K562 (cell line): ENCODE measurements around the gene ZNF410. TPM values are rescaled to one million over a fixed set of nuclear protein-coding genes. Genes with fewer than 3 reads are reported as not detected.

Experiments
- CREBBP ChIP-seq: IDR thresholded peaks from one replicate; pipeline ENCODE4 v1.6.1; 2012; ENCODE audit warnings: low read depth, mild to moderate bottlenecking, control low read depth, inconsistent platforms, low read length
- ETV1 ChIP-seq: fragments of 450-650 bp; conservative IDR thresholded peaks from 2 replicates; pipeline ENCODE4 v1.6.1; 2016; ENCODE audit warnings: missing genetic modification characterization, control low read depth, low read depth, missing compliant biosample characterization
- HOXB6 ChIP-seq: fragments of 250-450 bp; sonication (Bioruptor Pico); IDR thresholded peaks from 2 replicates; pipeline ENCODE4 v1.5.1; 2022; ENCODE audit warnings: mild to moderate bottlenecking, borderline replicate concordance
- MTA1 ChIP-seq: fragments of 450-650 bp; IDR thresholded peaks from 2 replicates; pipeline ENCODE4 v1.6.1; 2017; ENCODE audit warnings: borderline replicate concordance
- RFX1 ChIP-seq: fragments of 450-650 bp; IDR thresholded peaks from 2 replicates; pipeline ENCODE4 v1.6.1; 2016; ENCODE audit warnings: mild to moderate bottlenecking, moderate library complexity
- STAT5B ChIP-seq: fragments of 250-450 bp; sonication (Bioruptor Pico); IDR thresholded peaks from 2 replicates; pipeline ENCODE4 v1.8.0; 2021; ENCODE audit warnings: mild to moderate bottlenecking, inconsistent platforms
- YY1 ChIP-seq, 3 experiments: IDR thresholded peaks; 2 replicates each; pipeline ENCODE4 v1.6.1; 2011; ENCODE audit warnings: low read length in 2 of 3, mild to moderate bottlenecking in 2 of 3, moderate library complexity in 2 of 3, borderline replicate concordance in 1 of 3, control low read depth in 1 of 3, low read depth in 1 of 3; ENCODE audit not compliant: insufficient read depth in 3 of 3, insufficient replicate concordance in 2 of 3, control insufficient read depth in 1 of 3, insufficient read length in 1 of 3; ENCODE audit errors: extremely low read depth in 1 of 3
- ZNF146 ChIP-seq: IDR thresholded peaks from one replicate; pipeline ENCODE4 v1.6.1; 2018; ENCODE audit warnings: missing compliant biosample characterization; ENCODE audit not compliant: unreplicated experiment
- ZNF75A ChIP-seq: fragments of 450-650 bp; formaldehyde crosslinking; IDR thresholded peaks from 2 replicates; pipeline ENCODE4 v1.4.0; 2020; ENCODE audit warnings: mild to moderate bottlenecking
- polyA plus RNA-seq, 8 experiments: library from polyadenylated mRNA; depleted of rRNA in 4 of 8; stranded (reverse) in 5 of 8; unstranded in 3 of 8; fragments of >200 nt; fragmentation: Nextera tagmentation in 2 of 8; fragmentation: Illumina TruSeq in 1 of 8; extraction: Ambion mirVana in 2 of 8; extraction: Trizol in 1 of 8; gene quantifications; 2 replicates each; pipeline versions ENCODE4 v1.2.1 to v1.2.3, GENCODE V29; 2011 to 2014; ENCODE audit warnings: inconsistent platforms in 1 of 8, missing spikeins in 1 of 8
- total RNA-seq, 7 experiments: library from RNA; depleted of rRNA in 6 of 7; stranded (reverse); fragments of >200 nt in 6 of 7; fragmentation: Illumina TruSeq in 2 of 7; extraction: Trizol in 2 of 7; gene quantifications; 2 replicates each; pipeline versions ENCODE4 v1.2.1 to v1.2.3, GENCODE V29; 2011 to 2021; ENCODE audit warnings: low replicate concordance in 1 of 7
- TF ChIP-seq, protein P1 (sequence below): fragments of 250-450 bp; sonication (Bioruptor Pico); IDR thresholded peaks from 2 replicates; pipeline ENCODE4 v1.8.0; 2022; ENCODE audit warnings: inconsistent platforms, mild to moderate bottlenecking, moderate library complexity, borderline replicate concordance
- TF ChIP-seq, protein P2 (sequence below): fragments of 450-650 bp; IDR thresholded peaks from 2 replicates; pipeline ENCODE4 v1.6.1; 2016; ENCODE audit warnings: borderline replicate concordance

ZNF410 gene
- total and polyA plus RNA-seq, 9 of the 15 experiments (the other 6 are each of a cell fraction or from before 2014, with no cell fraction given), result 20.5 to 64.8 (median 38.7) TPM

DNA sequence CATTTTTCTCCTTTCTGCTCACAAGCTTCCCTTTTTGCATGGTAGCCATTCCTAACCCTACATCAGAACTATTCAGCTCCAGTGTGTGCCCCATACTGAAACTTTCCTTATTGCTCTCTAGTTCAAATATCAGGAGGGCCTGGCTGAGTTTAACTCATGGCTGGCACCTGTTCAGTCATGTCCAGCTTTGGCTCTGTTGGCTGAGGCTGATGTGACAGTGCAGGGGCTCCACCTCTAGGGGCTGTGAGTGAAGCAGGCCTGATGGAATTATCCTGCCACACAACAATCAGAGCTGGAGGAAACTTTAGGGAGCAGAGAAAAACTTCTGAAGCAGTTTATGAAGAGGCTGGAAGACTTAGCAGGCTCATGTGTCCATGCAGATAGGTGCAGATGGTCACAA lies 71.9 kb downstream of the ZNF410 start (continued):
- no peak for TF ChIP-seq ETV1 (tag)
- no peak for TF ChIP-seq CREBBP
- no peak for TF ChIP-seq STAT5B (CRISPR knock-in tag)
- TF ChIP-seq YY1 (IDR thresholded peaks at IDR 0.05; ENCODE audit: borderline replicate concordance in 1 of 3, control insufficient read depth in 1 of 3, extremely low read depth in 1 of 3, insufficient read depth in 3 of 3, insufficient read length in 1 of 3, insufficient replicate concordance in 2 of 3, low read depth in 1 of 3, low read length in 2 of 3), result no peak
- TF ChIP-seq MTA1, result no peak
- TF ChIP-seq, protein P1, sequence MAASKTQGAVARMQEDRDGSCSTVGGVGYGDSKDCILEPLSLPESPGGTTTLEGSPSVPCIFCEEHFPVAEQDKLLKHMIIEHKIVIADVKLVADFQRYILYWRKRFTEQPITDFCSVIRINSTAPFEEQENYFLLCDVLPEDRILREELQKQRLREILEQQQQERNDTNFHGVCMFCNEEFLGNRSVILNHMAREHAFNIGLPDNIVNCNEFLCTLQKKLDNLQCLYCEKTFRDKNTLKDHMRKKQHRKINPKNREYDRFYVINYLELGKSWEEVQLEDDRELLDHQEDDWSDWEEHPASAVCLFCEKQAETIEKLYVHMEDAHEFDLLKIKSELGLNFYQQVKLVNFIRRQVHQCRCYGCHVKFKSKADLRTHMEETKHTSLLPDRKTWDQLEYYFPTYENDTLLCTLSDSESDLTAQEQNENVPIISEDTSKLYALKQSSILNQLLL (CRISPR knock-in tag), result no peak
- TF ChIP-seq ZNF146 (CRISPR knock-in tag), result no peak
- no peak for TF ChIP-seq HOXB6 (CRISPR knock-in tag)
- TF ChIP-seq ZNF75A (CRISPR knock-in tag), result no peak
- TF ChIP-seq, protein P2, sequence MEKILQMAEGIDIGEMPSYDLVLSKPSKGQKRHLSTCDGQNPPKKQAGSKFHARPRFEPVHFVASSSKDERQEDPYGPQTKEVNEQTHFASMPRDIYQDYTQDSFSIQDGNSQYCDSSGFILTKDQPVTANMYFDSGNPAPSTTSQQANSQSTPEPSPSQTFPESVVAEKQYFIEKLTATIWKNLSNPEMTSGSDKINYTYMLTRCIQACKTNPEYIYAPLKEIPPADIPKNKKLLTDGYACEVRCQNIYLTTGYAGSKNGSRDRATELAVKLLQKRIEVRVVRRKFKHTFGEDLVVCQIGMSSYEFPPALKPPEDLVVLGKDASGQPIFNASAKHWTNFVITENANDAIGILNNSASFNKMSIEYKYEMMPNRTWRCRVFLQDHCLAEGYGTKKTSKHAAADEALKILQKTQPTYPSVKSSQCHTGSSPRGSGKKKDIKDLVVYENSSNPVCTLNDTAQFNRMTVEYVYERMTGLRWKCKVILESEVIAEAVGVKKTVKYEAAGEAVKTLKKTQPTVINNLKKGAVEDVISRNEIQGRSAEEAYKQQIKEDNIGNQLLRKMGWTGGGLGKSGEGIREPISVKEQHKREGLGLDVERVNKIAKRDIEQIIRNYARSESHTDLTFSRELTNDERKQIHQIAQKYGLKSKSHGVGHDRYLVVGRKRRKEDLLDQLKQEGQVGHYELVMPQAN, result no peak
- no peak for TF ChIP-seq RFX1
